SK-N-SH (cell line): ENCODE measurements around the gene TTYH3. TPM values are rescaled to one million over a fixed set of nuclear protein-coding genes. Genes with fewer than 3 reads are reported as not detected.

Source experiments
- CTCF ChIA-PET: fragments of 300-600, 350-600 bp; formaldehyde crosslinking; extraction: SDS; loops from one replicate; lab custom pipeline; 2021; lab: Yijun Ruan, JAX
- POLR2A ChIA-PET: fragments of 350-600 bp; sonication (Branson Sonifier 250); formaldehyde crosslinking; extraction: SDS; loops from one replicate; lab custom pipeline; 2020; ENCODE audit warnings: antibody characterized with exemption, inconsistent platforms; lab: Yijun Ruan, JAX
- DNase-seq: peaks from one replicate; pipeline ENCODE4 v3.0.0; 2012
- H2AFZ ChIP-seq: fragments of 200-600 bp; sonication (generic); 2 replicates; pipeline ENCODE4 v1.8.1; 2016; ENCODE audit warnings: antibody characterized with exemption, mild to moderate bottlenecking, low read depth
- H3F3A ChIP-seq: fragments of 200-600 bp; sonication (generic); replicated peaks from 2 replicates; pipeline ENCODE3; 2016; ENCODE audit warnings: antibody characterized with exemption, mild to moderate bottlenecking; ENCODE audit not compliant: insufficient read depth
- H3K27ac ChIP-seq, 2 experiments: fragments of 200-500 bp in 1 of 2; fragments of 200-600 bp in 1 of 2; sonication (Bioruptor generic) in 1 of 2; sonication (generic), shearing (Covaris generic) in 1 of 2; 2 replicates each; pipeline versions ENCODE4 v1.5.1 to v1.6.1; 2014 to 2016; ENCODE audit warnings: low read depth in 2 of 2, inconsistent platforms in 1 of 2, low read length in 1 of 2, mild to moderate bottlenecking in 1 of 2, mixed read lengths in 1 of 2
- H3K27me3 ChIP-seq: fragments of 200-600 bp; sonication (generic), shearing (Covaris generic); 2 replicates; pipeline ENCODE4 v1.6.1; 2016; ENCODE audit warnings: mixed run types; ENCODE audit not compliant: insufficient read depth
- H3K36me3 ChIP-seq, 2 experiments: fragments of 200-500 bp in 1 of 2; fragments of 200-600 bp in 1 of 2; sonication (Bioruptor generic) in 1 of 2; sonication (generic) in 1 of 2; replicated peaks in 1 of 2; 2 replicates each; pipeline versions ENCODE3 to v1.5.1; 2014 to 2016; ENCODE audit warnings: low read length in 1 of 2, mild to moderate bottlenecking in 1 of 2; ENCODE audit not compliant: insufficient read depth in 2 of 2, control insufficient read depth in 1 of 2
- H3K4me1 ChIP-seq, 2 experiments: fragments of 200-500 bp in 1 of 2; fragments of 200-600 bp in 1 of 2; sonication (Bioruptor generic) in 1 of 2; sonication (generic), shearing (Covaris generic) in 1 of 2; 2 replicates each; pipeline versions ENCODE4 v1.5.1 to v1.6.1; 2014 to 2016; ENCODE audit warnings: low read depth in 1 of 2, low read length in 1 of 2, mixed run types in 1 of 2; ENCODE audit not compliant: insufficient read depth in 2 of 2, control insufficient read depth in 1 of 2
- H3K4me2 ChIP-seq: fragments of 200-600 bp; sonication (generic), shearing (Covaris generic); 2 replicates; pipeline ENCODE4 v1.6.1; 2017; ENCODE audit warnings: mixed run types
- H3K4me3 ChIP-seq, 2 experiments: fragments of 200-500 bp in 1 of 2; fragments of 200-600 bp in 1 of 2; sonication (Bioruptor generic) in 1 of 2; sonication (generic), shearing (Covaris generic) in 1 of 2; 2 replicates each; pipeline versions ENCODE4 v1.5.1 to v1.8.1; 2014 to 2016; ENCODE audit warnings: low read depth in 2 of 2, inconsistent platforms in 1 of 2, low read length in 1 of 2, mild to moderate bottlenecking in 1 of 2, mixed read lengths in 1 of 2, moderate library complexity in 1 of 2
- H3K79me2 ChIP-seq: fragments of 200-600 bp; sonication (generic); 2 replicates; pipeline ENCODE4 v1.8.1; 2017; ENCODE audit warnings: mild to moderate bottlenecking; ENCODE audit not compliant: insufficient read depth
- H3K9ac ChIP-seq: fragments of 200-600 bp; sonication (generic); 2 replicates; pipeline ENCODE4 v1.6.1; 2017; ENCODE audit warnings: mixed run types
- H3K9me2 ChIP-seq: fragments of 200-600 bp; sonication (generic); 2 replicates; pipeline ENCODE4 v1.6.1; 2017; ENCODE audit warnings: mixed run types
- H3K9me3 ChIP-seq: fragments of 200-600 bp; sonication (generic); 2 replicates; pipeline ENCODE4 v1.6.1; 2017; ENCODE audit warnings: mixed run types, mild to moderate bottlenecking, moderate library complexity
- H4K20me1 ChIP-seq: fragments of 200-600 bp; sonication (generic); 2 replicates; pipeline ENCODE4 v1.6.1; 2017; ENCODE audit warnings: mild to moderate bottlenecking, mixed run types; ENCODE audit not compliant: insufficient read depth
- GABPA ChIP-seq: IDR thresholded peaks from 2 replicates; pipeline ENCODE4 v1.4.0; 2012; ENCODE audit warnings: low read depth, mild to moderate bottlenecking
- MXI1 ChIP-seq: IDR thresholded peaks from 2 replicates; pipeline ENCODE4 v1.6.1; 2012; ENCODE audit warnings: mild to moderate bottlenecking, low read depth, low read length, improper control_type of control experiment
- NFIC ChIP-seq: IDR thresholded peaks from 2 replicates; pipeline ENCODE4 v1.4.0; 2012; ENCODE audit warnings: borderline replicate concordance
- PBX3 ChIP-seq: IDR thresholded peaks from 2 replicates; pipeline ENCODE4; 2012
- POLR2AphosphoS5 ChIP-seq: IDR thresholded peaks from 2 replicates; pipeline ENCODE4 v1.6.1; 2012; ENCODE audit warnings: low read depth, low read length
- RAD21 ChIP-seq: IDR thresholded peaks from 2 replicates; pipeline ENCODE4 v1.6.1; 2012; ENCODE audit warnings: mild to moderate bottlenecking, low read length
- REST ChIP-seq: IDR thresholded peaks from 2 replicates; pipeline ENCODE4 v1.6.1; 2012; ENCODE audit warnings: mild to moderate bottlenecking, low read depth, low read length, moderate library complexity
- SMC3 ChIP-seq: IDR thresholded peaks from 2 replicates; pipeline ENCODE4 v1.6.1; 2012; ENCODE audit warnings: low read depth, low read length, improper control_type of control experiment
- TCF12 ChIP-seq: IDR thresholded peaks from 2 replicates; pipeline ENCODE4 v1.4.0; 2012
- TEAD4 ChIP-seq: IDR thresholded peaks from 2 replicates; pipeline ENCODE4 v1.4.0; 2012; ENCODE audit warnings: mild to moderate bottlenecking, borderline replicate concordance; ENCODE audit not compliant: insufficient read depth
- WGBS: methylation state at CpG from one replicate; pipeline ENCODE4 v1.1.6; 2017; ENCODE audit warnings: low lambda C conversion rate; 5-methylcytosine and 5-hydroxymethylcytosine counted together
- polyA plus RNA-seq, 3 experiments: library from polyadenylated mRNA; depleted of rRNA; stranded (reverse); fragments of >200 nt; gene quantifications; 2 replicates each; pipeline ENCODE4 v1.2.3, GENCODE V29; 2012

TTYH3 gene
- polyA plus RNA-seq, 1 of the 3 experiments (the other 2 are of a cell fraction) = 105 TPM

GRCh38 chr7:2621061-2621828, 10.5 kb upstream of the TTYH3 start:
- H3F3A ChIP-seq = peaks cover 14% of the 10 kb centered on the region
- 76% methylated on average over 23 of the region's 23 CpGs for WGBS
- no peak overlapping the region for H3K4me3 ChIP-seq
- no peak overlapping the region; a peak in 1 of 4 replicates for H3K27ac ChIP-seq
- no peaks in the 10 kb centered on the region for H3K36me3 ChIP-seq
- TF ChIP-seq TEAD4 = no peak
- TF ChIP-seq NFIC = peak; percentile 21; the same call in 1 of the 2 replicates
- peak; percentile 33 for TF ChIP-seq TCF12
- TF ChIP-seq, all 33 proteins: peak for 2
- Histone ChIP-seq H2AFZ (no peak overlapping the region), H3K9me3 (no peaks in the 10 kb centered on the region), H3K79me2 (no peaks in the 10 kb centered on the region), H4K20me1 (no peaks in the 10 kb centered on the region), H3K4me2 (peak overlapping the region; percentile 2; the same call in 1 of the 2 replicates), H3K27me3 (no peaks in the 10 kb centered on the region), H3K9me2 (no peaks in the 10 kb centered on the region), H3K4me1 (peaks cover 0 to 39% of the 10 kb centered on the region in 2 experiments; a peak in 2 of 4 replicates), H3K9ac (no peak overlapping the region)
- ChIA-PET POLR2A (interaction anchor here (0.6 to 1.5 kb wide), 5 partner anchors 9 to 259 kb away, joined by 3 to 4 read pairs (median 3); no protein-coding TSS in a partner anchor), CTCF (interaction anchor here (0.8 to 1.7 kb wide), 7 partner anchors 9 to 169 kb away, joined by 3 to 5 read pairs (median 3); no protein-coding TSS in a partner anchor)
- no peak for DNase-seq

- no peaks in the 10 kb centered on the region for H4K20me1 ChIP-seq
- H3K4me2 ChIP-seq = no peak overlapping the region
- H3K27me3 ChIP-seq = no peaks in the 10 kb centered on the region
- peaks cover 22% of the 10 kb centered on the region for H3F3A ChIP-seq
- H3K27ac ChIP-seq = peak overlapping the region in 1 of 2 experiments; percentile 1; a peak in 1 of 4 replicates
- peaks cover 0 to 38% of the 10 kb centered on the region in 2 experiments; a peak in 2 of 4 replicates for H3K4me1 ChIP-seq
- H2AFZ ChIP-seq = no peak overlapping the region
- no peaks in the 10 kb centered on the region for H3K9me3 ChIP-seq
- TF ChIP-seq POLR2AphosphoS5 (no peak), NFIC (peak; percentile 25; the same call in 1 of the 2 replicates)
- TF ChIP-seq, all 33 proteins: peak for 1
- peak; percentile 87 for DNase-seq
- H3K9me2 ChIP-seq = no peaks in the 10 kb centered on the region
- no peaks in the 10 kb centered on the region for H3K36me3 ChIP-seq
- WGBS = 80% methylated on average over 12 of the region's 12 CpGs
- ChIA-PET POLR2A (interaction anchor here (0.8 to 1.5 kb wide), 6 partner anchors 8 to 77 kb away, joined by 3 to 4 read pairs (median 3); no protein-coding TSS in a partner anchor), CTCF (interaction anchor here (1.2 to 1.7 kb wide), 5 partner anchors 10 to 144 kb away, joined by 3 to 7 read pairs (median 5); no protein-coding TSS in a partner anchor)
- no peaks in the 10 kb centered on the region for H3K79me2 ChIP-seq
- H3K9ac ChIP-seq = no peak overlapping the region
- H3K4me3 ChIP-seq = no peak overlapping the region
Observed at GRCh38 chr7:2621948-2622640, 9.7 kb upstream of the TTYH3 start.

GRCh38 chr7:2622869-2623697, 8.7 kb upstream of the TTYH3 start:
- Histone ChIP-seq H3K9ac (no peak overlapping the region), H3K9me3 (no peaks in the 10 kb centered on the region), H2AFZ (no peak overlapping the region), H3K4me2 (no peak overlapping the region), H3K27ac (no peak overlapping the region; a peak in 1 of 4 replicates), H3K27me3 (no peaks in the 10 kb centered on the region), H3K79me2 (no peaks in the 10 kb centered on the region), H3K4me3 (no peak overlapping the region), H4K20me1 (no peaks in the 10 kb centered on the region), H3F3A (peaks cover 24% of the 10 kb centered on the region), H3K36me3 (no peaks in the 10 kb centered on the region), H3K9me2 (no peaks in the 10 kb centered on the region), H3K4me1 (peaks cover 0 to 41% of the 10 kb centered on the region in 2 experiments; a peak in 2 of 4 replicates)
- POLR2A ChIA-PET = interaction anchor here (1.0 to 1.5 kb wide), 4 partner anchors 8 to 12 kb away, joined by 3 to 4 read pairs (median 4); no protein-coding TSS in a partner anchor
- no peak for TF ChIP-seq SMC3
- TF ChIP-seq RAD21 = no peak
- TF ChIP-seq PBX3 = no peak
- no peak for TF ChIP-seq GABPA
- TF ChIP-seq MXI1 = no peak
- 0 out of 2 replicates have a peak, but pooled peaks have one; percentile 19 for TF ChIP-seq REST
- no peak for TF ChIP-seq POLR2AphosphoS5
- DNase-seq = peak; percentile 64
- CTCF ChIA-PET = interaction anchor here (1.3 to 1.7 kb wide), 2 partner anchors 18 to 22 kb away, joined by 5 to 7 read pairs; no protein-coding TSS in a partner anchor
- 79% methylated on average over 12 of the region's 19 CpGs for WGBS
